Ammon's horn (tissue), 1 donor: ENCODE results near the gene ABCB11.

Source experiments
- DNase-seq: peaks from one replicate; pipeline ENCODE4 v3.0.0-alpha.2; 2016; ENCODE audit warnings: low spot score

ABCB11 gene

DNA sequence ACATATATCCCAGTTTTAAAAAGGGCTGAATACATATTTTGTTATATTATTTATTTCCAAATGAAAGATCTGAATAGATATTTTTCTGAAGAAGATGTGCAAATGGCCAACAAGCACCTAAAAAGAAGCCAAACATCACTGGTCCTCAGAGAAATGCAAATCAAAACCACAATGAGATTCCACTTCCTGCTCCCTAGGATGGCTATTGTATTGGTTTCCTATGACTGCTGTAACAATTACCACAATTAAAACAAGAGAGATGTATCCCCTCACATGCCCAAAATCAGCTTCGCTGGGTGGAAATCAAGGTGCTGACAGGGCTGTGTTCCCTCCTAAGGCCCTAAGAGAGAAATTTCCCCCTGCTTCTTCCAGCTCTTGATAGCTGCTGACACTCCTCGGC lies 23.2 kb downstream of the ABCB11 start:
- no peak for DNase-seq

DNA sequence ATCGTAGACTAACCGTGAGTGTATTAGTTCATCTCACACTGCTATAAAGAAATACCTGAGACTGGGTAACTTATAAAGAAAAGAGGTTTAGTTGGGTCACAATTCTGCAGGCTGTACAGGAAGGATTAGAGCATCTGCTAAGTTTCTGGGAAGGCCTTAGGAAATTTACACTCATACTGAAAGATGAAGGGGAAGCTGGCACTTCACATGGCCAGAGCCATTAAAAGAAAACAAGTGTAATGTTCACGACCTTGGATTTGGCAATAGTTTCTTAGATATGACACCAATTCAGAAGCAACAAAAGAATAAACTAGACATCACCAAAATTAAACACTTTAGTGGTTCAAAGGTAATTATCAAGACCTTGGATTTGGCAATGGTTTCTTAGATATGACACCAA lies 23.8 kb downstream of the ABCB11 start:
- DNase-seq, result no peak

DNA sequence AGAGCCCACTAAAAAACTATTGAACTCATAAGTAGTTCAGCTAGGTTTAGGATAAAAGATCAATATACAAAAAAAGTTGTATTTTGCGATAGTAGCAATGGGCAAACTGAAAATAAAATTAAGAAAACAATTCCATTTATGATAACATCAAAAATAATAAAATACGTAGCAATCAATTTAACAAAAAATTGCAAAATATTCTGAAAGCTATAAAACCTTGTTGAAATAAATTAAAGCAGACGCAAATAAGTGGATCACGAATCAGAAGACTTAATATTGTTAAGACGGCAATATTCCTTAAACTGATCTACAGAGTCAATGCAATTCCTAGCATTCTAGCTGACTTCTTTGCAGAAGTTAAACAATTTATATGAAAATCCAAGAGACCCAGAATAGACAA lies 24.5 kb downstream of the ABCB11 start:
- no peak for DNase-seq

DNA sequence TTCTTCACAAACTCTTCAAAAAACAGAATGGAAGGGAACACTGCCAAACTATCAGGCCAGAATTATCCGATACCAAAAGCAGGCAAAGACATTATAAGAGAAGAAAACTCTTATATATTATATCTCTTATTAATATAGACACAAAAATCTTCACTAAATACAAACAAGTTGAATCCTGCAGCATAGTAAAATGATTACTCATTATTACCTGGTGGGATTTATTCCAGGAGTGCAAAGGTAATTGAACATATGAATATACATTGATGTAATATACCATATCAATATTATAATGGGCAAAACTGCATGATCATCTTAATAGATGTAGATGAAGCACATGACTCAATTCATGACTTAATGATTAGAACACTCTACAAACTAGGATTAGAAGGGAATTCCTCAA lies 25.1 kb downstream of the ABCB11 start:
- no peak for DNase-seq

DNA sequence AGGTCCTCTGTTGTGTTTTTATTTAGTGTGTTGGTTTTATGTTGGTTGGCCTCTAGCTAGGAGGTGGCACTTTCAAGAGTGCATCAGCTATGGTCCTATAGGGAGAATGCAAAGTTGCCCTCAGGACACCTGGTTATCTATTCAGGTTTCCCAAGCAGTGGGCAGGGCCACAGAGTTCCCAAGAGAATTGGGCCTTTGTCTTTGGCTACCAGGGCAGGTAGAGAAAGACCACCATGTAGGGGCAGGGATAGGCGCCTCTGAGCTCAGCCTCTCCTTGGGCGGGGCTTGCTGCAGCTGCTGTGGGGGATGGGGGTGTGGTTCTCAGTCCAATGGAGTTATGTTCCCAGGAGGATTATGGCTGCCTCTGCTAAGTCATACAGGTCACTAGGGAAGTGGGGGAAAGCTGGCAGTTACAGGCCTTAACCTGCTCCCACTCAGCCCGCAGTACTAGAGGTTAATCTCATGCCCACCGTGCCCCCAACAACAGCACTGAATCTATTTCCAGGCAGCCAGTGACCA lies 26.0 kb downstream of the ABCB11 start:
- no peak for DNase-seq

DNA sequence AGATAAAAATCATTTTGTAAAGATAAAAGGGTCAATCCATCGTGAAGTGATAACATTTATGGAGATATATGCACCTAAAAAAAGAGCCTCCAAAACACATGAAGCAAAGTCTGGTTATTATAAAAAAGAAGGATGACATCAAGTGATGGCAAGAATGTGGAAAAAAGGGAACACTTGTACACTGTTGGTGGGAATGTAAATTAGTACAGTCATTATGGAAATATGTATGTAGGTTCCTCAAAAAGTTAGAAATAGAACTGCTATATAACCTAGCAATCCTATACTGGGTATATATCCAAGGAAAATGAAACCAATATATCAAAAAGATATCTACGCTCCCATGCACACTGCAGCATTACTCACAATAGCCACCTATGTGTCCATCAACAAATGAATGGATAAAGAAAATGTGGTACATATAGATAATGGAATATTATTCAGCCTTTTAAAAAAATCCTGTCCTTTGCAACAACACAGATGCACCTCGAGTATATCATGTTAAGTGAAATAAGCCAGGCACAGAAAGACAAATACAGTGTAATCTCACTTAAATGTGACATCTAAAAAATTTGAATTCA lies 28.9 kb downstream of the ABCB11 start:
- no peak for DNase-seq

DNA sequence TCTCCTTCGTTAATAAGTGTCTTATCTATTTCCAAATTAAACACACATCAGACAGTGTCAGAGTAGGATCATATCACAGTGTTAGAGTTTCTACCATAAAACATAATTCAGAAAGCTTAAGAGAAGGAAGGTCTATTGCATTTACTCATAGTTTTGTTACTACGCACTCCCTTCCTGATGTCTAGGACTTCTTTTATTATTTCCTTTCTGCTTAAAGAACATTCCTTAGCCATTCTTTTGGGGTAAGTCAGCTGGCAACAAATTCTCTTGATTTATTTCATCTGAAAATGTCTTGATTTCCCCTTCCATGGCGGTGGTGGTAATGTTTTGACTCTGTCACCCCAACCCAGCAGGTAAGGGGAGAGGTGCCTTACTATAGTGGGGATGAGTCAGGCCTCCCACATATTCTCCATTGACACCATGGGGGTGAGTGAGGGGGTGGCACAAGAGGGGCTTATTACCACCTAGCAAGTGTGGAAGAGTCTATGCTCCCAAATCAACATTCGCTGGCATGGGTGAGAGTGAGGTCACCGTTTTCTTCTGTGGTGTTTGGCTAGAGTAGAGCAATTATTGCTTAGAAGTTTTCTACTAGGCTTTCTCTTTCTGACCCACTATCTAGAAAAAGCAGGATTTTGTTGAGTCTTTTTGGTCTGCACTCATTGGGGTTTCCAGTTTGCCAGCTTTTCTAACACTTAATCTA lies 29.9 kb downstream of the ABCB11 start:
- no peak for DNase-seq

DNA sequence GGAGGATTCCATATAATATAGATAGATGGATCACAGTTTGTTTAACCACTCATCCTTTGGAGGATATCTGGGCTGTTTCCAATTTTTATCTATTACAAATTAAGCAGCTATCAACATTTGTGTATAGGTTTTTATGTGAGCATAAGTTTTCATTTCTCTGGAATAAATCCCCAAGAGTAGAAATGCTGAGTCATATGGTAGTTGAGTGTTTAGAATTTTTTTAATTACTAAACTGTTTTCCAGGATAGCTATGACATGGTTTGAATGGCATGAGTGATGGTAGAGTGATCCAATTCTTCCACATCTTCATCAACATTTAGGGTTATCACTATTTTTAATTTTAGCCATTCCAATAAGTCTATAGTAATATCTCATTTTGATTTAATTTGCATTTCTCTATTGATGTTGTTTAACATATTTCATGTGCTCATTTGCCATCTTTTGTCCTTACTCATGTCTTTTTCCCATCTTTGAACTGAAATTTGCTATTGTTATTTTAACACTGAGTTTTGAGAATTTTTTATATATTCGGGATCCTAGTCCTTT lies 31.4 kb downstream of the ABCB11 start:
- DNase-seq, result no peak

DNA sequence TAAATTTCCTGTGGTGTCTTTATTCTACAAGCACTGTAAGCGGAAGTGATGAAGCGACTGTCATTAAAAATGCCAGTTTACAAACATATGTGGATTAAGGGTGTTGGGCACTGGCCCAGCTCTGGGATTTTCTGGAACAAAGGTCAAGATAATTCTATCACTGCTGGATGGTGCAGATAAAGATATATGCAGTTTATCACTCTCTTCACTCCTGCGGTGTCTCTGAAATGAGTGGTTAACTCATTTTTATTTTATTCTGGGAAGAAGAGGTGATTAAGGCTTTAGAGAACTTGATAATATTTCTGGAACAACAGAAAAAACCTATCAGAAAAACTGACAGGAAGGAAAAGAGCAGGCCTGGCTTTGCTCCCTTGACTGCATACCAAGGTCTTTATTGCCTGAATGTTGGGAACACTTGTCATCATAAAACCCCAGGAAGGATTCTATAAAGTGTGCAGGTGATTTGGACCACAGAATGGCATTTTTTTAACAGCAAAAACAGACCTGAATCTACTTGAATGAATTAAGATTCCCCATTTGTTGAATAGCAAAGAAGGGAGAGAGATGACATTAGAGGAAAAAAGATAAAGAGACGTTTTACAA lies 32.4 kb downstream of the ABCB11 start:
- no peak for DNase-seq

DNA sequence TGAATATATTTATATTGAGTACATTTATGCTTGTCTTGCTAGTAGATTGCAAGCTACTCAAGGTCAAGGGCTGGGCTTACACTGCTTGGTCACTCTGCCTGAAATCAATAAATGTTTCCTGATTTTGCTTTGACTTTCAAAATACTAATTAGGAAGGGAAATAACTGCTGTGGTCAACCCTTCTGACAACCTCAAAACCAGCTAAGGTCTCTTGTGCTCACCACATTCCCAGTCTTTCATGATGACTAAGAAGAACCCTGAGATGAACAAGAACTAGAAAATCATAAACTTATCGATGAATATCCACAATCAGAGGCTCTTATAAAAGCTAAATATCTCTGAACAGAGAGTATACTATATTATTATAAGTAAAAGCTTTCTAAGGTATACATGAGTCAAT lies 33.3 kb downstream of the ABCB11 start:
- DNase-seq, result no peak

DNA sequence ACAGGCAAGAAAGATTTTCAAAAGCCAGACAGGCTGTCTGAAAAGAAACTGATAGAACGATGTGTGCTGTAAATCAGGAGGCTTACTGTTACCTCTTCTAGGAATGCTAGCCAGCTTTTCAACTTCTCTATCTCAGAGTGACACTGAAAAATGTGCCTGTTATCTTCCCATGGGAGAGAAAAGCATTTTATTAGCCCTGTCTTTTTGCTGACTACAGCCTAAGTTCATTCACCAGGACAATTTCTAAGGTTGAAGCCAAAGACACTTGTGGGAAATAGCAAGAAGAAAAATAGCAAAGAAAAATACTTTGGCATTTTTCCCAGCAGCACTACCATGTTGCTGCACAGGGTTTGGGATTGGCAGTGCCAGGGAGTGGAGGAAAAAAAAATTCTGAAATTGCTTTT lies 34.0 kb downstream of the ABCB11 start:
- no peak for DNase-seq

DNA sequence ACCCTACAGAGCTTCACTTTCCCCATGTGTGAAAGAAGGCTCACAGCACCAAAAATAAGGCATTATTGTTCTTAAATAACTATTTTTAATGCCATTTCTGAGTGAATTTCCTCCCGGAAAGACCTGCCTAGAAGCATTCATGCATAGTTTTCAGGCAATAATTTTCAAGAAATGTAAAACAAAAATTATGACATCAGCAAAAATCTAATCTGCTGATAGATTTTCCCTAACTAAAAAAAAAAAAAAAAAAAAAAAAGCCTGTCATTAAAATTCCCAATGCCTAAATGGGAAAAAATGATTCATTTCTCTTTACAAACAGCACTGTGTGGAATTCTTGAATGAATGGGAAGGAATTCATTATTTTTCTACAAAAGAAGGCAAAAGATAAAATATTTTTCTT lies 35.4 kb downstream of the ABCB11 start:
- no peak for DNase-seq

DNA sequence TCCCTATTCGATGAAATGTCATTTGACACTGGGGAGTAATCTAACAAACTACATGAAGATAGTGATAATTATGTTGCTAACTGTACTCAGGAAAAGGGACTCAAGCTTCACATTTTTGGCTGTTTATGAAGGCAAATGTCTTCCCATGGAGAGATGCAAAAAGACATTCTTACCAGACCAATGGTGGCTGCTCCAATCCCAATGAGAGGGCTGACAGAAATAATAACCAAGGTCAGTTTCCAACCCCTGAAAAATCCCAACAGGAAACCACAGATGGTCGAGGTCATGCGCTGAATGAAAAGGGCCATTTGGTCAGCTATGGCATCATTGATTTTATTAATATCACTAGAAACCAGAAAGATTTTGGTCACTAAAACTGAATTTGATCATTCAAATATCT lies 37.6 kb downstream of the ABCB11 start:
- DNase-seq, result no peak

DNA sequence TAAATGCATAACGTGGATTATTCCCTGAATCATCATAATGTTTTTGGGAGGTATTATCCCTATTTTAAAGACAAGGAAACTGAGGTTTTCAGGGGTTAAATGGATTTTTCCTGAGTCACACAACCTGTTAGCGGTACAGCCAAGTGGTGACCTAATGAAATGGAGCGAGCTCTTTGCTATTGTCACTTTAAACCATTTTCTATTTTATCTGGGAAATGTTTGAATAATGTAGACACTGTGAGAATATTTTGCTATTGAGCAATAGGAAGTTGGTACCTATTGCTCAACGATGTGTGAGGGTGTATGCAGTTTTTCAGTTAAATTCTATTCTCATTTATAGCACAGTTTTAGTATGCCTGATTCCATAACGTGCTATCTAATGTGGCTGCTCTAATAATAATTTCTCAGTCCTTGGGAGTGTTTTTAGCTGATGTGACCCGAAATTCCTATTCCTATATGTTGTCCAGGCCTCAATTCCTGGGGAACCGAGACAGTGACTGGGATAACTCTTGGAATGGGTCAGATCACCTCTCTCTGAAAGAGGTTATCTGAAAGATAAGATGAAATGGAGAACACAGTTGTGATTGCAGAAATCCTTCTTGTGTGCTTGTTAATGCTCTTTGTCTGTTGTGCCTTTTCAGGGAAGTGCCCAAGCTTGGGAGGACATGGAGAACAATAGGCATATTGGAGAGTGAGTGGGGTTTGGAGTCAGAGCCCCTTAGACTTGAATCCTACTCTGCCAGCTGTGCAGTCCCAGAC lies 38.4 kb downstream of the ABCB11 start:
- no peak for DNase-seq

DNA sequence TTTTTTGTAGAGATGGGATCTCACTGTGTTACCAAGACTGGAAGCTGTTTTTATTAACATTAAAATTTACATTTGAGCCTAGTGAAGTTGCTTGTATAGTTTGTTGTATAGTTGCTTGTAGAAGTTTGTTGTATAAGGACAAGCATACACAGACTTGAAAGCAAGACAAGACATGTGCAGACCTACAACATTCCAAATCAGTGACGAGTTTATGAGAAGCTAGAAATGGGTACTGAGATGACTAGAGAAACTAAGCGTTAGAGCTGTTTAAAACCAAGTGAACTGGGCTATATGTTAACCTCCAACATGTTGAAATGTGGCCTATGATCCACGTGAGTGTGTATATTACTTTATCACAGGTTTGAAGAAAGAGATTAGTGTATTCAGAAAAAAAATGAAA lies 39.1 kb downstream of the ABCB11 start:
- no peak for DNase-seq

DNA sequence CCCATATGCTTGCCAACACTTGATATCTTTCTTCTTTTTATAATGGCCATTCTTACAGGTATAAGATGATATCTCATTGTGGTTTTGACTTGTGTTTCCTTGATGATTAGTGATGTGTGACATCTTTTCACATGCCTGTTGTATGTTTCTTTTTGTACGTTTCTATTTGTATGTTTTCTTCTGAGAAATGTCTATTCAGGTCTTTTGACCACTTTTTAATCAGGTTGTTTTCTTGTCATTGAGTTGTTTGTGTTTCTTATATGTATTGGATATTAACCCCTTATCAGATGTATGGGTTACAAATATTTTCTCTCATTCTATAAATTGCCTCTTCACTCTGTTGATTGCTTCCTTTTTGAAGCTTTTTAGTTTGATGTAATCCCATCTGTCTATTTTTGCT lies 42.4 kb downstream of the ABCB11 start:
- DNase-seq, result no peak

DNA sequence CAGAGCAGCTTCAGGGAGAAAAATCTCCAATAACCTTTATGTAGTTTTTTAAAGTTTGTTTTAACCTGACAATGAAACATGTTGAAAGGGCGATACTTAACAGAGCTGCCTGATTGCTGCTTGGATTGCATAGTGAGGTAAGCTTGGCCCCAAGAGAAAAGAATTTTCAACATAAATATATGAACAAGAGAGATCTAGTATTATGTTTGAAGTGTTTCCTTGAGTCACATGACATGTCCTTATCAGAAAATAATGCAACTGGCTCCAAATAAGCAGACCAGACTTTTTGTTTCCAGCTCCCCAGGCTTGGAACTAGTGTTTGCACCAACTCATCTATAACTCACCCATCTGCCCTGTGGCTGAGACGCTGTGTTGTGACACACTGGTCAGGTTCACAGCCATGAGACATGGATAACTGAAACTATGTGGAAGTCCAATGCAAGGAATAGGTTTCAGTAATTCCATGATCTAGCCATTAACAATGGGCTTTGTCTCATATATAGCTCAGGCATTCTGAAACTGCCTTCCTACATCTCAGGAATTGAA lies 44.7 kb downstream of the ABCB11 start:
- DNase-seq, result no peak

DNA sequence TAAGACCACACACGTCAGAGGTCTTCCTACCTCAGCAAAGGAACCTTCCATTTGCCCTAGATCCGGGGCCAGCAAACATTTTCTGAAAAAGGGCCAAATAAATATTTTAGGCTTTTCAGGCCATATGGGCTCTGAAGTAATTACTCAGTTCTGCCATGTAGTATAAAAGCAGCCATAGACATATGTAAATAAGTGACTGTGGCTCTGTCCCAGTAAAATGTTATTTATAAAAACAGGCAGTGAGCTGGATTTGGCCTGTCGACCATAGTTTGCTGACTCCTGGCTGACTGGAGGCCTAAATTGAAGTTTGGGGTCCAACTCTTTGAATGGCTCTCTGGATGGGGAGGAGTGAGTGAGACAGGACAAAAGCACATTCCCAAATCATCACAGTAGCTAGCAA lies 49.5 kb downstream of the ABCB11 start:
- DNase-seq, result no peak

DNA sequence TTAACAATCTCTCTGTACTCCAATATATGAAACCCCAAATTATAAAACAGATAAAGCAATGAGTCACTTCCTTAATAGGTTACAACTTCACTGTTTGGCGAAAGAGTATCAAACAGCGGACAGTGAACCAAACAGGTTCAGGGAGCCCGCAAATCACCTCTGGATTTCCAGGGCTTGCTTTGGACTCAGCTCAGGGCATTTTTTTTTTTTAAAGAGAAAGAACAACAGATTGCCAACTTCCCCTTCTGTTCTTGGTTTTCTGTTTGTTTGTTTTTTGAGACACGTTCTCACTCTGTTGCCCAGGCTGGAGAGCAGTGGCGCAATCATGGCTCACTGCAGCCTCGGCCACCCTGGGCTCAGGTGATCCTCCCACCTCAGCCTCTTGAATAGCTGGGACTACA lies 52.7 kb downstream of the ABCB11 start:
- no peak for DNase-seq

DNA sequence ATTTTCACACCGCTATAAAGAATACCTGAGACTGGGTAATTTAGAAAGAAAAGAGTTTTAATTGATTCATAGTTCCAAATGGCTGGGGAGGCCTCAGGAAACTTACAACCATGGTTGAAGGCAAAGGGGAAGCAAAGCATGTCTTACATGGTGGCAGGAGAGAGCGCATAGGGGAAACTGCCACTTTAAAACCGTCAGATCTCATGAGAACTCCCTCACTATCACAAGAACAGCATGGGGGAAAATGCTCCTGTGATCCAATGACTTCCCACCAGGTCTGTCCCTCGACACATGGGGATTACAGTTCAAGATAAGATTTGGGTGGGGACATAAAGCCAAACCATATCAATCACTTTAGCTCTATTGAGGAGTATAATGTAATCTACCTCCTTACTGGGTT lies 53.5 kb downstream of the ABCB11 start:
- DNase-seq, result no peak

DNA sequence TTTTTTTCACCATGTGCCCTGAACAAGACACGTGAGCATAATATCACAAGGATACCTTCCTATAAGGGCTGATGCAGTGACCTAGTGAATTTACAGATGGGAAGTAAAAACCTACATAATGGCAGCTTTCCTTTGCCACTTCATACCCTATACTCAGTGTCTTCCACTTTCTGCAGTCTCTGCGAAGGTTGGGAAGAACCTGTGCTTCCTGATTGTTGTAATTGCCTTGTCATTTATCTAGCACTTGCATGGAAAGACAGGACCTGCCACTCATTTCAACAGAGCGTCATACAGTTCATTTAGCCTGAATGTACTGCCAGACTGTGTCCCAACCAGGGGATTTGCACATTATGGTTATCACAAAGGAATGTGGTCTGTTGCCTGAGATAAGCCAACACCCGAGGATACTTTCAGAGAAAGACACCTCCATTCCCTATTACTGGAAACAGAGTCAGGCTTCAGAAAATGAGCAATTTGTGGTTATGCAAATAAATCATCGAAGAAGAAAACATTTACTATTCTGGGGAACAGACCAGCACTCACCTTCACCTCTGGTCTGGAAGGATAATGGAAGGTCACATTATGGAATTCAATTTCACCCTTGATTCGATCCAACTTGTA lies 55.0 kb downstream of the ABCB11 start:
- DNase-seq, result no peak

DNA sequence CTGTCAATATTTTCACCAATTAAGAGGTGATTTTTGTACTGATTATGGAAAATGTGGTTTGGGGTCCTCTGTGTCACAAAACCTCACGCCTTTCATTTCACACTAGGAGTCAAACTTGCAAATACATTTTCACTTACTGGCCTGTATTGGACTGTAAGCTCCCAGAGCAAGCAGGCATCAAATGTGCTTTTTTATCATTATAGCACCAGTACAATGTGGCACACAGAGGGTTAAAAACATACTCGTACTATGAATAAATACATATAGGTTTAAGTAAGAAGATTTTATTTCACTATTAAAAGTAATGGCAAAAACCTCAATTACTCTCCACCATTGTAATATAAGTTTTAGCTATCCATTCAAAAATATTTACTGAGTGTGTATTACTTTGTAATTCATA lies 56.7 kb downstream of the ABCB11 start:
- DNase-seq, result no peak
